Measurements from ENCODE around the gene DCTD.
A peak's percentile ranks its signal among the peaks of the same experiment; 100 is the strongest.

The DCTD gene

GRCh38 chr4:182917182-182918043, at the start of gene DCTD:
DCTD (minus strand) TSS chr4:182917386; CDS start chr4:182915568, 1,818 bp downstream.
- DNase-seq (ENCODE audit: extremely low read depth in 1 of 2, low read depth in 1 of 2): peak; percentile 26 to 69

DNA sequence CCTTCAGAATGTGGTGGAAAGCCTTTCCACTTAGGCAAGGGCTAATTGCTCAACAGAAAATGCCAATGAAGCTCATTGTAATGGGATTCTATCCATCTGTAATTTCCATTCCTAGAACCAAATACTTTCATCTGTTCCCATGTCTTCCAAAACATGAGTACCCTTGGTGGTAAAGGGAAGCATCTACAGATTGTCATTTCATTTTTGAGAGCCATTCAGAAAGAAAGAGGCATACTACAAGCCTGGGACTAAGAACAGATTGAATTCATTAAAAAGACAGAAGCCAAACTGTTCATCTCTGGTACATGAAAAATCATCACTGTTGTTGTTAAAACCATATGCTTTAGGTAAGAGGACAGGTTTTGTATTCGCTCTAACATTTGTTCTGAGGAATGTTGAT, 43.6 kb upstream of the DCTD start:
- DNase-seq (ENCODE audit: extremely low read depth in 1 of 2, low read depth in 1 of 2): no peak

DNA sequence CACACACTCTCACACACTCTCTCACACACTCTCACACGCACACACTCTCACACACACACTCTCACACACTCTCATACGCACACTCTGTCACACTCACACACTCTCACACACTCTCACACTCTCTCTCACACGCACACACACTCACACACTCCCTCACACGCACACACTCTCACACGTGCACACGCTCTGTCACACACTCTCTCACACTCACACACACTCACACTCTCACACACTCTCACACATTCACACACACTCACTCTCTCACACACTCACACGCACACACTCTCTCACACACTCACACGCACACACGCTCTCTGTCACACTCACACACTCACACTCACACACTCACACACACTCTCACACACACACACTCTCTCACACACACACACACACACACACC, 43.0 kb upstream of the DCTD start:
- no peak for DNase-seq (ENCODE audit: extremely low read depth in 1 of 2, low read depth in 1 of 2)

- no peak for DNase-seq (ENCODE audit: extremely low read depth in 1 of 2, low read depth in 1 of 2)
Observed at GRCh38 chr4:182955411-182955810, 38.2 kb upstream of the DCTD start.

DNA sequence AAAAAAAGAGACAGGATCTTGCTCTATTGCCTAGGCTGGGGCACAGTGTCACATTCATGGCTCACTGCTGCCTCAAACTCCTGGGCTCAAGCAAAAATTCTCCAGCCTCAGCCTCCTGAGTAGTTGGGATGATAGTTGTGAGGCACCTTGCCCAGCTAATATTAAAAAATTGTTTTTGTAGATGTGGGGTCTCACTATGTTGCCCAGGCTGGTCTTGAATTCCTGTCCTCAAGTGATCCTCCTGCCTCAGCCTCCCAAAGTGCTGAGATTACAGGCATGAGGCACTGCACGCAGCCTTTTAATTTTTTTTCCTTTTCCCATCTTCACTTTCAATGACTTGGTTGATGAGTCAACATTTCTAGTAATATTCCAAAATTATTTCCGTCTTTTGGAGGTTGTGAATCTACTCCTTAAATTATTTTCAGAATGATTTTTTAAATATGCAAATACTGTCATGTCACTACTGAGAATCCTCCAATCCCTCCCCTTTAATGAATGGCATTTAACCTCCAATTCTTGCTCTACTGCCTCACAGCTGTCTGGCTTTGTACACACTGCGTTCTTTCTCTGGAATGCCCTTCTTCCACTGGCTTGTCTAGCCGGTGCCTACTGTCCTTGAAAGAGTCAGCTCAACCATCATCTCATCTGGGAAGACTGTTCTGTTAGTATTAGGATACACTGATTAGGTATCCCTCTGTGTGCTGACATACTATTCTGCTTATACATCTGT, 27.5 kb upstream of the DCTD start:
- DNase-seq (ENCODE audit: extremely low read depth in 1 of 2, low read depth in 1 of 2): no peak

DNA sequence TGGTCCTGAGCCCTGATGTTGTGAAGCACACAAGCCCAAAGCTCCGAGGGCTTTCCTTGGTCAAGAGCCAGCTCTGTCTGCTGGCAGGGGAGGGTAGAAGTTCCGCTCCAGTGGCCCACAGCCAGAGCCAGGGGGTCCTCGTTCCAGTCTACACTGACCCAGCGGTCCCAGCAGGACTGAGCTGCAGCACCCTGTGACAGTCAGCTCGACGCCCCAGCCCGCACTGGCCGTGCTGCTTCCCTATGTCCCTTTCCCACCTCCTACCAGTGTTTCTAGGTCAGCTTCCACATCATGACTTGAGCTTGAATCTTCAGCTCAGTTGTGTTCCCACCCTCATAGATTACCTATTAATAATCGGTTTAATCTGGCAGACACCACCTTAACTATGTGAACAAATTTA, 22.5 kb upstream of the DCTD start:
- DNase-seq (ENCODE audit: extremely low read depth in 1 of 2, low read depth in 1 of 2): no peak

- peak in 1 of 2 donors; percentile 40 for DNase-seq (ENCODE audit: extremely low read depth in 1 of 2, low read depth in 1 of 2)
Observed at GRCh38 chr4:182938205-182938645, 21.0 kb upstream of the DCTD start.

- DNase-seq (ENCODE audit: extremely low read depth in 1 of 2, low read depth in 1 of 2): no peak
Observed at GRCh38 chr4:182937268-182938204, 20.4 kb upstream of the DCTD start.

GRCh38 chr4:182932651-182933050, 15.5 kb upstream of the DCTD start:
- DNase-seq (ENCODE audit: extremely low read depth in 1 of 2, low read depth in 1 of 2): no peak

DNA sequence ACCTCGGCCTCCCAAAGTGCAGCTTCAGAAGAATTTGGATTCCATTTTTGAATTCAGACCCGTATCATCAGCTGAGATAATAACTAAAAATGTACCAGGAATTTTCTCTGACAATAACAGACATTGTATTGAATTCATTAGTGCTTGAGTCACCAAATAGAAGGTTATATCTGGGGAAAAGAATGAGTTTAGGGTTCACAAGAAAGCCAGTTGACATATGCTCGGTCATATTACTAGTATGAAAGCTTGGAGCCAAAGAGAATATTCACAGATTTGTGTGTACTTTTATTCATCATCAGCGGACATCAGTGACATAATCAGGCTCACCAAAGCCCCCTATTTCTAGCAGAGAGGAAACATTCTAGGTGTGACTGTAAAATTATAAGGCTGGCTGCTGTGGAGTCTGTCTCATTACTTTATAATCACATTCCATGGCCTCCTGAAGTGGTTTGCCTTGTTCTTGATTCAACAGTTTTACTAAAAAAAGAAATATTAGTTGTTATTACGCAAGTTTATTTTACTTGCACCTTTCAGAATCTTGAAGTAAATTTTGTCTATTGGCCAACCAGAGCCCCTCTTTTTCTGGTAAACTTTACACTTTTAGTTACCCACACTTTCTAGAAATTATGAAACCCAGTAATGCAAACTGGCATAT, 14.6 kb upstream of the DCTD start:
- DNase-seq (ENCODE audit: extremely low read depth in 1 of 2, low read depth in 1 of 2): no peak

GRCh38 chr4:182930889-182931288, 13.7 kb upstream of the DCTD start:
- no peak for DNase-seq (ENCODE audit: extremely low read depth in 1 of 2, low read depth in 1 of 2)

- DNase-seq (ENCODE audit: extremely low read depth in 1 of 2, low read depth in 1 of 2): no peak
Observed at GRCh38 chr4:182929296-182929695, 12.1 kb upstream of the DCTD start.

DNA sequence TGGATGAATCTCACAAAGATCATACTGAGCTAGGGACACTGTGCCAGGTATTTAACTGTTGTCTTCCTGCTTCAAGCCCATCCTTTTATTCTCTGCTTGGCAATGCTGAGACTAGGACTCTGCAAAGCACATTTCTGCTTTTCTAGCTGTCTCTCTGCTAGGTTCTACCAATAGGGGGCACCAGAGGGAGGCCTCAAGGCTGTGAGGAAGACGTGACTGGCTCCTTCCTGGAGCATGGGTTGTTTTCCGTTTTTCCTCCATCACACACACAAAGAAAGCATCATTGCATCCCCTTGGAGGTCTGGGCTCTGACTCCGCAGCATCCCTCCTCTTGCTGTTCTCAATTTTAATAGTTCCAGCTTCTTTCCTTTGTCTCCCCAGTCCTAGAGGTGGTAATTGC, 10.9 kb upstream of the DCTD start:
- no peak for DNase-seq (ENCODE audit: extremely low read depth in 1 of 2, low read depth in 1 of 2)

DNA sequence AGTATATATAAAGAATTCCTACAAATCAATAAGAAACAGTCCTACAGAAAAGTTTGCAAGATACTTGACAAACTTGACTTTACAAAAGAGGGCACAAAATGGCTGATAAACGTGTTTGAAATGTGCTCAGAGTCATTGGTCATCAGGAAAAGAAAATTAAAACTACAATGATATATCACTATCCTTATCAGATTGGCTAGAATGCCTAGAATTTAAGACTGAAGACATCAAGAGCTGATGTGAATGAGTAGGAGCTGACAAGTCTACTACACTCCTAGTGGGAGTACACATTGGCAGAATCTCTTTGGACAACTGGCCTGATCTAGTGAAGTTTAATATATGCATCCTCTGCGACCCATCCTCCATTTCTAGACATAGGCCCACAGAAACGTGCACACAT, 10.3 kb upstream of the DCTD start:
- DNase-seq (ENCODE audit: extremely low read depth in 1 of 2, low read depth in 1 of 2): no peak

- DNase-seq (ENCODE audit: extremely low read depth in 1 of 2, low read depth in 1 of 2): no peak
Observed at GRCh38 chr4:182925855-182926254, 8.7 kb upstream of the DCTD start.

DNA sequence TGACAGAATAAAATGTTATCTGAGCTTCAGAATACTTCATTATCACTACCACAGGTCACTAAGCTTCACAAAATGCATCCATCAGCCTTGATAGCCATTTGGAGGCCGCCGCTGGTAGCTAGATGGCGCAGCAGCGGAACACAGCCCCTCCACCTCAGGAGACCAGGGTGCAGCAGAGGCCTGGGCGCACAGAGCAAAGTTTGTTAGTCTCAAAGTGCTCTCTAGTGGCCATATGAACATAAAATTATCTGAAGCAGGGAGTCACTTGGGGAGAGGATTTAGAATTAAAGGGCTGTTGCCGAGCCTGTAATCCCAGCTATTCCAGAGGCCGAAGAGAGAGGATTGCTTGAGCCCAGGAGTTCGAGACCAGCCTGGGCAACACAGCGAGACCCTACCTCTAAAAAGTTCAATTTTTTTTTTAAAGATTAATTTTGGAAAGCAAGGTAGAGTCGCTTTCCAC, 8.1 kb upstream of the DCTD start:
- peak; percentile 18 to 41 for DNase-seq (ENCODE audit: extremely low read depth in 1 of 2, low read depth in 1 of 2)

DNA sequence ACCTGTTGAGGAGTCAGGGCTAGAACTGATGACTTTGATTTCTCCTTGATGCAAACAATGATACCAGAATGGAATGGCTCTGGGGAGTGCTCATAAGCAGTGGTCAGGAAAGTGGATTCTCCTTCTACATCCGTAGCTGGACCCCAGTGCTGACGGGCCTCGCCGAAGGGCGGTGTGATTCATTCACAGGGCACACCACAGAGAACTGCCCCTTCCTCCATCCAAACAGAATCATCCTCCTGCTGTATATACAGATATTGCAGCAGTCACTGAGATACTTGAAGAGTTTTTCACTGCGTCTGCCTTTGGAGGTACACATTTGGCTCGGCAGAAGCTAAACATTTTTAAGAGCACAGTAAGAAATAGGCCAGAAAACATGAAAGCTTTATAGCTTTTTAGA, 7.3 kb upstream of the DCTD start:
- DNase-seq (ENCODE audit: extremely low read depth in 1 of 2, low read depth in 1 of 2): no peak

DNA sequence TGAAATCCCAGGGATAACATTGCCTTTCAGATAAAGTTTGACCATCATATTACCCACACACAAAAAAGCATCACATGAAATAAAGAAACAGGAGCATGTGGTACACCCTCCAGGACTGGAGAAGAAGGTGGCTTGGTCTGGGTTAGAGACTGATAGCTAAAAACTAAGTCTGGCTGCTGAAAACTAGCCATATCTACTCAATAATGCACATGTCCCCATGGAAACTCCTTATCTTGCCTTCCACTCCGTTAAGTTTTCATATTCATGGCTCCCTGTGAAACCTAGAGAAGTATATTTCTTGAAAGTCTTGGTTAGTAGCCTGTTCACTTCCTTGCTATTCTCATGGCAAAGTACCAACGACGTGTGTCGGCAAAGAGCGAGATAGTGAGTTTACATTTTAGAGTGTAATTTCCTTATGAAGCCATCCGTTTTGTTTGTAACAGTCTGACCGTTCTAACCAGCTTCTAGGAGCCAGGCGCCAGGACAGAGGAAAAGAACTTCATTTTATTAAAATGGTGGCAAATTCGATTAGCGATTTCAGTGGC, 6.7 kb upstream of the DCTD start:
- DNase-seq (ENCODE audit: extremely low read depth in 1 of 2, low read depth in 1 of 2): no peak

- no peak for DNase-seq (ENCODE audit: extremely low read depth in 1 of 2, low read depth in 1 of 2)
Observed at GRCh38 chr4:182923366-182923765, 6.2 kb upstream of the DCTD start.

Data from activated CD8-positive, alpha-beta memory T cell treated with anti-CD3 and anti-CD28 coated beads for 1 hour (primary cell).